Epithelial cell of proximal tubule (primary cell): ENCODE data around the gene ZDHHC24. TPM values are rescaled to one million over a fixed set of nuclear protein-coding genes. Genes with fewer than 3 reads are reported as not detected.
"Not testable (repeated sequence)": the region's sequence is repeated elsewhere in the genome, so short reads cannot be mapped to it uniquely, and the experiment has no call there.

Experiments
- DNase-seq: peaks from one replicate; pipeline ENCODE4 v3.0.0-alpha.2; 2011; ENCODE audit warnings: low read depth
- H3K4me3 ChIP-seq: 2 replicates; pipeline ENCODE4 v1.5.1; 2011; ENCODE audit warnings: low read depth, mild to moderate bottlenecking, low read length
- total RNA-seq: library from RNA; depleted of rRNA; stranded (reverse); fragments of >200 nt; gene quantifications from 2 replicates; pipeline ENCODE4 v1.2.3, GENCODE V29; 2015
- TF ChIP-seq, protein P1 (sequence below): conservative IDR thresholded peaks from 2 replicates; pipeline ENCODE4 v1.5.1; 2012; ENCODE audit warnings: low read depth, mild to moderate bottlenecking, low read length

Gene ZDHHC24
- total RNA-seq, 1 donor from 2014 or later, result 17.8 TPM

DNA sequence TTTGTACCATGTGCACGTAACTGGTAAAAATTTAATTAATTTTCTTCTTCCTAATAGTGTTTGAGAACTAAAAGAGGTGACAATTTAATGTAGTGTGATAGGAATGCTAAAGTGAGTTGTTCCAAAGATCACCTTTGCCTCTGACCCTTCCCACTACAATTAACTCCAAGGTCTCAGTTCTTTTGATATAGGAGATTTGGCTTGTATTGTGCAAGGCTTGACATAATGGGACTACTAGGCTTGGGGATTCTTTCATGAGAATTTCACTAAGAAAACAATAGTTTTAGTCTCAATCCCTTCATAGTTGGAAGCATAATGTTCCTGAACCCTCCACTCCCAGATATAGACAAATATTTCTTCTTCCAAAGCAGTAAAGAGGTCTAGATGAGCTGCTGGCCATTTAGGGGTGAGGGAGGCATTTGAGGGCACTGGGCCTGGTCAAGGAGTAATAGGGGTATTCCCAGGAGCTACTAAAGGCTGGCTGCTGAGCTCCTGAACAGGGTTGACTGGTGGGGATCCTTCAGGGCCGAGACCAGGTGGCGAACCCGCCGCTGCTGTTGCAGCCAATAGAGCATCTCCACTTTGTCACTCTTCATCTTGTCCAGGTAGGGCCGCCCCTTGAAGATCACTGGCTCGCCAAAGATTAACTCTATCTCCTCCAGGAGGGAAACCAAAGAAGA lies 44.3 kb upstream of the ZDHHC24 start:
- DNase-seq, result no peak
- H3K4me3 ChIP-seq, result no peak overlapping the region
- TF ChIP-seq, protein P1, sequence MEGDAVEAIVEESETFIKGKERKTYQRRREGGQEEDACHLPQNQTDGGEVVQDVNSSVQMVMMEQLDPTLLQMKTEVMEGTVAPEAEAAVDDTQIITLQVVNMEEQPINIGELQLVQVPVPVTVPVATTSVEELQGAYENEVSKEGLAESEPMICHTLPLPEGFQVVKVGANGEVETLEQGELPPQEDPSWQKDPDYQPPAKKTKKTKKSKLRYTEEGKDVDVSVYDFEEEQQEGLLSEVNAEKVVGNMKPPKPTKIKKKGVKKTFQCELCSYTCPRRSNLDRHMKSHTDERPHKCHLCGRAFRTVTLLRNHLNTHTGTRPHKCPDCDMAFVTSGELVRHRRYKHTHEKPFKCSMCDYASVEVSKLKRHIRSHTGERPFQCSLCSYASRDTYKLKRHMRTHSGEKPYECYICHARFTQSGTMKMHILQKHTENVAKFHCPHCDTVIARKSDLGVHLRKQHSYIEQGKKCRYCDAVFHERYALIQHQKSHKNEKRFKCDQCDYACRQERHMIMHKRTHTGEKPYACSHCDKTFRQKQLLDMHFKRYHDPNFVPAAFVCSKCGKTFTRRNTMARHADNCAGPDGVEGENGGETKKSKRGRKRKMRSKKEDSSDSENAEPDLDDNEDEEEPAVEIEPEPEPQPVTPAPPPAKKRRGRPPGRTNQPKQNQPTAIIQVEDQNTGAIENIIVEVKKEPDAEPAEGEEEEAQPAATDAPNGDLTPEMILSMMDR, result no peak

DNA sequence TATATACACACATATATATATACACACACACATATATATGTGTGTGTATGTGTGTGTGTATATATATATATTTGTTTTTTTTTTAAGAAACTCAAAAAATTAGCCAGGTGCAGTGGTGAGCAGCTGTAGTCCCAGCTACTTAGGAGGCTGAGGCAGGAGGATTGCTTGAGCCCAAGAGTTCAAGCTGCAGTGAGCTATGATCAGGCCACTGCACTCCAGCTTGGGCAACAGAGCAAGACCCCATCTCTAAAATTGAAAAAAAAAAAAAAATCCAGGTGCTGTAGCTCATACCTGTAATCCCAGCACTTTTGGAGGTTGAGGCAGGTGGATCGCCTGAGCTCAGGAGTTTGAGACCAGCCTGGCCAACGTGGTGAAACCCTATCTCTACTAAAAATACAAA lies 43.5 kb upstream of the ZDHHC24 start:
- DNase-seq, H3K4me3 ChIP-seq: not testable (repeated sequence)

DNA sequence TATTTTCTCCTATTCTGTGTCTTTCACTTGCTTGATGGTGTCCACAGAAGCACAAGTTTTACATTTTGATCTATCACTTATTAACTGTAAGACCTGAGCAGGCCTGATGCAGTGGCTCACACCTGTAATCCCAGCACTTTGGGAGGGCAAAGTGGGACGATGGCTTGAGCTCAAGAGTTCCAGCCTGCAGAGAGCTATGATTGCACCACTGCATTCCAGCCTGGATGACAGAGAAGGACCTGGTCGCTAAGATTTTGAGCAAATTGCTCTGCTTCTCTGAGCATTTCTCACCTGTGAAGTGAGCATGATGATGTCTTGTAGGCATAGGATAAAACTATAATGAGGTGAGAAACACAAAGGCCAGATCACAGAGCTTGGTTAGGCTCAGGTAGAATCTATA lies 40.3 kb upstream of the ZDHHC24 start:
- TF ChIP-seq, protein P1, result no peak
- H3K4me3 ChIP-seq, result no peak overlapping the region
- DNase-seq, result no peak

DNA sequence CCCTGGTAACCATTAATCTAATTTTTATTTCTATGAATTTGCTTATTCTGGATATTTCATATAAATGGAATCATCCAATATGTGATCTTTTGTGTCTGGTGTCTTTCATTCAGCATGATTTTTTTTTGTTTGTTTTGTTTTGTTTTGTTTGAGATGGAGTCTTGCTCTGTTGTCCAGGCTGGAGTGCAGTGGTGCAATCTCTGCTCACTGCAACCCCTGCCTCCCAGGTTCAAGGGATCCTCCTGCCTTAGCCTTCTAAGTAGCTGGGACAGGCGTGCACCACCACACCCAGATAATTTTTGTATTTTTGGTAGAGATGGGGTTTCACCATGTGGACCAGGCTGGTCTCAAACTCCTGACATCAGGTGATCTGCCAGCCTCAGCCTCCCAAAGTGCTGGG lies 39.6 kb upstream of the ZDHHC24 start:
- H3K4me3 ChIP-seq, DNase-seq: not testable (repeated sequence)

DNA sequence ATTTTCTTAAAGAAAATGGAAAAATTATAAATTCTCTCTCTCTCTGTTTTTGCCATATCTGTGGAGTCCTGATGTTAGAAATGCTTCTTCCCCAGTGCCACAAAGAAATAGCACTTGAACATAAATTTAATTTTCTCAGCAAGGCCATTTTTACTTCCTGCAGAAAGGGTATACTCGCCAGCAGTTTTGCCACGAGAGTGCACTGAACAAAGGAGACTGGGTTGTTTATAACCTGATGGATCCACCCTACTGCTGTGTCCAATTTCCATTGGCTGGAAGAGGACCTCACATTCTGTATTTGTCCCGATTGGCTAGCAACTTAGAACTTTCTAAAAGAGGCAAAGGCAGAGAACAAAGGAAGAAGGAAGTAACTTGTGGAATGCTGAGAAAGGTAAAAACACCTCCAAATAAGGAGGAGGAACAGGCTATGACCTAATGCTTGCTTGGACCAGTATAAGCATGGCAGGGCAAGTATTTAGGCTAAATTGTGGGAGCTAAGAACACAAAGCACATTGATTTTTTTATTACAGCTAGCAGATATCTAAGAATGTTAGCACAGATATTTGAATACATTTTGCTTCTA lies 36.8 kb upstream of the ZDHHC24 start:
- DNase-seq, H3K4me3 ChIP-seq: not testable (repeated sequence)

DNA sequence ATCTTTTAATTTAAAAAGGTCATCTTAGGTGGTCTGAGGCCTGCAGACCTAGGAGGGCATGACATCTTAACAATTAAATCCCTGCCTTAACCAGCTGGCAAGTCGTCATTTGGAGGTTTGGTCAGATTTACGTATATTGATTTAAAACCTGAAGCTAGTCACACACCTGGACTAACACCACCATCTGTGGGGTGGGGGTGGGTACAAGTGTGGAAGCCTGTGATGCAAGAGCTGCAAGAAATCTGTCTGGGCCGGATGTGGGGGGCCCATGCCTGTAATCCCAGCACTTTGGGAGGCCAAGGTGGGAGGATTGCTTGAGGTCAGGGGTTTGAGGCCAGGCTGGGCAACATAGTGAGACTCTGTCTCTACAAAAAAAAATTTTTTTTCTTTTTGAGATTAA lies 35.4 kb upstream of the ZDHHC24 start:
- H3K4me3 ChIP-seq, result no peak overlapping the region
- TF ChIP-seq, protein P1, result no peak
- DNase-seq, result no peak

DNA sequence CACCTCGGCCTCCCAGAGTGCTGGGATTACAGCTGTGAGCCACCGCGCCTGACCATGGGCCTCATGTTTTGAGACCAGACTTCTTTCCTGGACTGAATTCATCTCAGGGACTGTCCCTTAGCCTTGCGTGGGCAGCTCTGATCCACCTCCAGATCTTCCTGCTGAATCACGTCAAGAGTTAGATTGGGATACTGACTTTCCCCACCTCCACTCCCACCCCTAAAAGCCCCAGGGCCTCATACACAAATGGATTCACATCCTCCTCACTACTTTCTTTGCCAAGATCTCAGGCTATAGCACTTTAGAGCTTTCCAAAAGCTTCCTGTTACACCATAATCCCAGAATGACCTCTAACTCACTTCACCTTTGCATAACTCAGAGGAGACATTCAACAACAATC lies 35.0 kb upstream of the ZDHHC24 start:
- TF ChIP-seq, protein P1, result no peak
- H3K4me3 ChIP-seq, result no peak overlapping the region
- DNase-seq, result no peak

DNA sequence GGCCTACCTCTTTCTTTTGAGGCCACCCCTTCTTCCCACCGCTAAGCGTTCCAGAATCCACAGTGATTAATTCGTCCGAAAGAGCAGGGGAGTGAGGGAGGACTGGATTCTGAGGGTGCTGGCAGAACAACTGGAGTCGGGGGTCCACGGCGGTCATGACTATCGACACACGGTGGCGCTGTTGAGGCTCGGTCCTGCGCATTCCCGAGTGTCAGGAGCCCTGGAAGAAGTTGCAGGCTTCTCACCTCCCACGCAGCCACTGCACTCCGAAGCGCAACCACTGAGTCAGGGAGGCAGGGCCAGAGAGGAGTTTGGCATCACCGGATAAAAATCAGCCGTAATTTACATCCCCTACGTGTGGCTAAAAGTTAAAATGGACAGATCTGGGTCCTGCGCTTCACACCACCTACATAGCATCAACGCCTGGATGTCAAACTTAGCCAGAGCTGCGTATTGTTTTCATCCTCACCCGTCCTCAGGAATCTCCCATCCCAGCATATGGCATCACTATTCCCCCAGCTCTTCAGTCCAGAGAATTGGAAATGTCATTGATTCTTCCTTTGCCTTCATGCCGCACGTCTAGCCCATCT lies 33.3 kb upstream of the ZDHHC24 start:
- TF ChIP-seq, protein P1, result peak; percentile 90
- DNase-seq, result no peak
- H3K4me3 ChIP-seq, result no peak overlapping the region
